Calu3 (cell line): ENCODE results near the gene ADIPOR1. TPM values are rescaled to one million over a fixed set of nuclear protein-coding genes. Genes with fewer than 3 reads are reported as not detected.

Experiments
- BruUV-seq: library from RNA; stranded (reverse); fragments of 400-500 nt; replicated peaks from 2 replicates; lab custom pipeline; 2021; lab: Mats Ljungman, UMichigan
- CTCF ChIA-PET: fragments of 300-600 bp; sonication (Branson Sonifier 250); formaldehyde crosslinking; loops from one replicate; lab custom pipeline; 2022; ENCODE audit warnings: antibody characterized with exemption; lab: Charles Lee
- DNase-seq: peaks from one replicate; pipeline ENCODE4 v3.0.0; 2022
- H3K27ac Mint-ChIP-seq: one replicate; pipeline ENCODE4 v1.8.0; 2022; ENCODE audit warnings: mixed read lengths; ENCODE audit not compliant: unreplicated experiment
- H3K27me3 Mint-ChIP-seq: one replicate; pipeline ENCODE4 v1.8.0; 2022; ENCODE audit warnings: mixed read lengths; ENCODE audit not compliant: unreplicated experiment
- H3K36me3 Mint-ChIP-seq: one replicate; pipeline ENCODE4 v1.8.0; 2022; ENCODE audit warnings: mild to moderate bottlenecking, moderate library complexity, mixed read lengths; ENCODE audit not compliant: insufficient read depth, unreplicated experiment
- H3K4me1 Mint-ChIP-seq: one replicate; pipeline ENCODE4 v1.8.0; 2022; ENCODE audit warnings: mild to moderate bottlenecking, low read depth, mixed read lengths; ENCODE audit not compliant: unreplicated experiment
- H3K4me3 Mint-ChIP-seq: one replicate; pipeline ENCODE4 v1.8.0; 2022; ENCODE audit warnings: mild to moderate bottlenecking, low read depth, moderate library complexity, mixed read lengths; ENCODE audit not compliant: unreplicated experiment
- H3K9me3 Mint-ChIP-seq: one replicate; pipeline ENCODE4 v1.8.0; 2022; ENCODE audit warnings: low read depth, mixed read lengths; ENCODE audit not compliant: unreplicated experiment
- intact Hi-C: fragments of 100-400 bp; cut with micrococcal nuclease; formaldehyde crosslinking; loops from one replicate; pipeline ENCODE4 v1.10.0; 2022; ENCODE audit not compliant: unreplicated experiment
- total RNA-seq: library from RNA; stranded (reverse); gene quantifications from 2 replicates; pipeline ENCODE4 v1.2.3, GENCODE V29; 2022
- TF ChIP-seq, protein P1 (sequence below): fragments of 200-600 bp; IDR thresholded peaks from one replicate; pipeline ENCODE4 v1.8.0; 2022; ENCODE audit warnings: antibody characterized with exemption; ENCODE audit not compliant: unreplicated experiment

The ADIPOR1 gene
- total RNA-seq, 1 experiment from 2014 or later: 104 TPM

- H3K27ac Mint-ChIP-seq: no peak overlapping the region
- H3K4me1 Mint-ChIP-seq: no peaks in the 10 kb centered on the region
- H3K27me3 Mint-ChIP-seq: peaks cover 19% of the 10 kb centered on the region
- DNase-seq: no peak
- no TSS peak for BruUV-seq
- H3K4me3 Mint-ChIP-seq: no peak overlapping the region
- CTCF ChIA-PET: interaction anchor here (1.4 kb wide), 1 partner anchor 18 kb away, joined by 3 read pairs; no protein-coding TSS in a partner anchor
- intact Hi-C loops: no loop called here
- no peaks in the 10 kb centered on the region for H3K36me3 Mint-ChIP-seq
- TF ChIP-seq, protein P1, sequence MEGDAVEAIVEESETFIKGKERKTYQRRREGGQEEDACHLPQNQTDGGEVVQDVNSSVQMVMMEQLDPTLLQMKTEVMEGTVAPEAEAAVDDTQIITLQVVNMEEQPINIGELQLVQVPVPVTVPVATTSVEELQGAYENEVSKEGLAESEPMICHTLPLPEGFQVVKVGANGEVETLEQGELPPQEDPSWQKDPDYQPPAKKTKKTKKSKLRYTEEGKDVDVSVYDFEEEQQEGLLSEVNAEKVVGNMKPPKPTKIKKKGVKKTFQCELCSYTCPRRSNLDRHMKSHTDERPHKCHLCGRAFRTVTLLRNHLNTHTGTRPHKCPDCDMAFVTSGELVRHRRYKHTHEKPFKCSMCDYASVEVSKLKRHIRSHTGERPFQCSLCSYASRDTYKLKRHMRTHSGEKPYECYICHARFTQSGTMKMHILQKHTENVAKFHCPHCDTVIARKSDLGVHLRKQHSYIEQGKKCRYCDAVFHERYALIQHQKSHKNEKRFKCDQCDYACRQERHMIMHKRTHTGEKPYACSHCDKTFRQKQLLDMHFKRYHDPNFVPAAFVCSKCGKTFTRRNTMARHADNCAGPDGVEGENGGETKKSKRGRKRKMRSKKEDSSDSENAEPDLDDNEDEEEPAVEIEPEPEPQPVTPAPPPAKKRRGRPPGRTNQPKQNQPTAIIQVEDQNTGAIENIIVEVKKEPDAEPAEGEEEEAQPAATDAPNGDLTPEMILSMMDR: no peak
- H3K9me3 Mint-ChIP-seq: peaks cover 3% of the 10 kb centered on the region
These were observed 23.4 kb downstream of the ADIPOR1 start for GRCh38 chr1:202934755-202935154.

GRCh38 chr1:202932476-202932875 is 25.6 kb downstream of the ADIPOR1 start:
- TF ChIP-seq, protein P1: no peak
- H3K36me3 Mint-ChIP-seq: peaks cover 3% of the 10 kb centered on the region
- no peaks in the 10 kb centered on the region for H3K4me1 Mint-ChIP-seq
- CTCF ChIA-PET: no interaction called here
- no peak overlapping the region for H3K4me3 Mint-ChIP-seq
- intact Hi-C loops: no loop called here
- no peak overlapping the region for H3K27ac Mint-ChIP-seq
- DNase-seq: no peak
- BruUV-seq: no TSS peak
- peaks cover 3% of the 10 kb centered on the region for H3K9me3 Mint-ChIP-seq
- H3K27me3 Mint-ChIP-seq: peaks cover 19% of the 10 kb centered on the region

DNA sequence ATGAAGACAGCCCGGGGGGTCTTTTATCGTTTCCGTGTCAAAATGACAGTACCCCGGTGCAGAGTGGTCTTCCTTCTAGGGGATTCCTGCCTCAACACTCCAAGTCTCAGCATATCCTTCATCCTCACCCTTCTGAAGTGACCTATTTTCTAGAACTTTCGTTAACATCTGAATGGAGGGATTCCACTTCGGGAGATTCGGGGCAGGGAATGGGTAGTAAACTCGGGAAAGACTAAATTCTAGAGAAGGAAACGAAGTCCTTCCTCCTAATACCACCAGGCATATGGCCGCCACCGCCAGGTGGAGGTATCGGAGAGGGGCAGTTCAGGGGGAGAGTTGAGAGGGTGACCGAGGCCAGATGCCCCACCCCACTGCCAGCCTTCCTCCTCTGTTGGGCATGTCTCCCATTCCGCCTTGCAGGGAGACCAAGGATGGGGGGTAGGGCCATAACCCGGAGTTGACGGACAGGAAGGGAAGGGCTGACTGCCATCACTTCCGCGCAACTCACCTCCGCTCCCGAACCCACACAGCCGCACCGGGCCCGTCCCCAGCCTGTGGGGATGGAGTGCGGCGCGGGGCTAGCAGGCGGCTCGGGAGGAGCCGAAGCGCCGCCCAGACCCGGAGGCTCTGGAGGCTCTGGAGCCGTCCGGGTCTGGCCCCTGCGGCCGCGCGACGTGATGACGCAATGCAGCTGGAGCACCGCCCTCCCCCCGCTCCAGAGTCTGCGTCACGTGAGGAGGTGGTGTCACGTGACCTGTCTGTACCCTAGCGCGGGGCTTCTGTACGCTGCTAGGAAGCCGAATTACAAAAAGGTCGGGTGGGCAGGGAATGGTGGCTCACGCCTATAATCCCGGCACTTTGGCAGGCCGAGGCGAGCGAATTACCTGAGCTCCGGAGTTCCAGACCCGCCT is 31.3 kb downstream of the ADIPOR1 start, which contains the start of gene KLHL12:
Gene KLHL12, minus strand, starts transcription at position 654 of the 911 bp plus-strand sequence. CDS start 2,072 bp downstream, outside the sequence.
- Mint-ChIP-seq H3K4me3 (peak within 1 kb of the TSS; percentile 93), H3K4me1 (no peaks in the 10 kb centered on the region), H3K27ac (peak within 1 kb of the TSS; percentile 97), H3K9me3 (no peaks in the 10 kb centered on the region), H3K27me3 (no peaks in the 10 kb centered on the region), H3K36me3 (peaks cover 32% of the 10 kb centered on the region)
- BruUV-seq: TSS peak; percentile 66
- CTCF ChIA-PET: interaction anchor here (0.6 to 1.2 kb wide), 8 partner anchors 19 to 684 kb away, joined by 3 to 11 read pairs (median 5); partner anchors contain the start of gene CYB5R1
- peak; percentile 99 for DNase-seq
- TF ChIP-seq, protein P1: peak; percentile 87
- intact Hi-C loops: loop anchor here (2.0 kb wide), 2 partner anchors 42 to 72 kb away; no protein-coding TSS in a partner anchor

GRCh38 chr1:202923533-202923932 is 34.6 kb downstream of the ADIPOR1 start:
- no peak overlapping the region for H3K27ac Mint-ChIP-seq
- H3K36me3 Mint-ChIP-seq: peaks cover 32% of the 10 kb centered on the region

More at GRCh38 chr1:202923533-202923932, 34.6 kb downstream of the ADIPOR1 start:
- DNase-seq: no peak
- Mint-ChIP-seq H3K4me3 (no peak overlapping the region), H3K4me1 (no peaks in the 10 kb centered on the region), H3K9me3 (no peaks in the 10 kb centered on the region), H3K27me3 (no peaks in the 10 kb centered on the region)
- TF ChIP-seq, protein P1: no peak
- no TSS peak for BruUV-seq
- CTCF ChIA-PET: no interaction called here
- intact Hi-C loops: no loop called here
